ENCODE data around the gene SEZ6L2.

- TF ChIP-seq HDGF (IDR thresholded peaks at IDR 0.05): no peak
- no peak for TF ChIP-seq ZNF24 (IDR thresholded peaks at IDR 0.05)
- no peak for TF ChIP-seq ZBTB40 (IDR thresholded peaks at IDR 0.05)
- TF ChIP-seq ZBTB40 (CRISPR knock-in tag; IDR thresholded peaks at IDR 0.05): no peak; the same call in 1 of the 2 replicates
- TF ChIP-seq BRD4 (IDR thresholded peaks at IDR 0.05): no peak
- no peak; the same call in 1 of the 2 replicates for TF ChIP-seq ZBTB1 (CRISPR knock-in tag; IDR thresholded peaks at IDR 0.05; ENCODE audit: borderline replicate concordance, low read depth)
- TF ChIP-seq ZNF318 (IDR thresholded peaks at IDR 0.05; ENCODE audit: borderline replicate concordance in 1 of 2, low read depth in 1 of 2): no peak
- TF ChIP-seq EHMT2 (IDR thresholded peaks at IDR 0.05): peak; percentile 81; the same call in 1 of the 2 replicates
- no peak for TF ChIP-seq ZZZ3 (IDR thresholded peaks at IDR 0.05)
- no peak for TF ChIP-seq CTCF (IDR thresholded peaks at IDR 0.05 in 2 of 3, conservative IDR thresholded peaks at IDR 0.05 in 1 of 3; ENCODE audit: insufficient read depth in 2 of 3, low read depth in 1 of 3, low read length in 3 of 3)
- no peak for TF ChIP-seq YY1 (IDR thresholded peaks at IDR 0.05; ENCODE audit: borderline replicate concordance in 1 of 3, control insufficient read depth in 1 of 3, extremely low read depth in 1 of 3, insufficient read depth in 3 of 3, insufficient read length in 1 of 3, insufficient replicate concordance in 2 of 3, low read depth in 1 of 3, low read length in 2 of 3)
- TF ChIP-seq IRF2 (CRISPR knock-in tag; IDR thresholded peaks at IDR 0.05): no peak
These were observed 945 bp upstream of the SEZ6L2 start, which contains the start of gene ASPHD1 for GRCh38 chr16:29900102-29900887.

All from K562 (cell line).